Endodermal cell (in vitro differentiated cells): Measurements from ENCODE around the gene CLTB. TPM values are rescaled to one million over a fixed set of nuclear protein-coding genes. Genes with fewer than 3 reads are reported as not detected.
A peak's percentile ranks its signal among the peaks of the same experiment; 100 is the strongest.

Source experiments
- DNase-seq: peaks from one replicate; pipeline ENCODE4 v3.0.0-alpha.2; 2017
- H3K27ac ChIP-seq: 2 replicates; pipeline ENCODE4 v1.5.1; 2013; ENCODE audit warnings: mild to moderate bottlenecking, low read depth, low read length, moderate library complexity
- H3K27me3 ChIP-seq: 2 replicates; pipeline ENCODE4 v1.6.1; 2013; ENCODE audit warnings: mild to moderate bottlenecking, low read length, moderate library complexity; ENCODE audit not compliant: insufficient read depth, control insufficient read depth, poor library complexity, severe bottlenecking
- H3K36me3 ChIP-seq: 2 replicates; pipeline ENCODE4 v1.7.0; 2013; ENCODE audit warnings: mild to moderate bottlenecking, low read length, moderate library complexity; ENCODE audit not compliant: control insufficient read depth, insufficient read depth
- H3K4me1 ChIP-seq: one replicate; pipeline ENCODE4 v1.7.0; 2013; ENCODE audit warnings: low read length; ENCODE audit not compliant: control insufficient read depth, insufficient read depth
- H3K4me3 ChIP-seq: 2 replicates; pipeline ENCODE4 v1.5.1; 2013; ENCODE audit warnings: mild to moderate bottlenecking, low read length, moderate library complexity
- H3K9ac ChIP-seq: 2 replicates; pipeline ENCODE4 v1.6.1; 2013; ENCODE audit warnings: mild to moderate bottlenecking, low read length, moderate library complexity; ENCODE audit not compliant: poor library complexity, severe bottlenecking; ENCODE audit errors: extremely low read depth
- H3K9me3 ChIP-seq: 2 replicates; pipeline ENCODE4 v1.6.1; 2013; ENCODE audit warnings: mild to moderate bottlenecking, low read length, moderate library complexity; ENCODE audit not compliant: control insufficient read depth
- H3K27ac Mint-ChIP-seq: 2 replicates; pipeline ENCODE4 v1.8.0; 2020; ENCODE audit warnings: mixed read lengths
- H3K27me3 Mint-ChIP-seq: 2 replicates; pipeline ENCODE4 v1.8.0; 2021; ENCODE audit warnings: mild to moderate bottlenecking, mixed read lengths; ENCODE audit not compliant: insufficient read depth
- H3K36me3 Mint-ChIP-seq: 2 replicates; pipeline ENCODE4 v1.8.0; 2020; ENCODE audit warnings: low read depth, mixed read lengths
- H3K4me1 Mint-ChIP-seq: 2 replicates; pipeline ENCODE4 v1.8.0; 2020; ENCODE audit warnings: mixed read lengths
- H3K4me3 Mint-ChIP-seq: 2 replicates; pipeline ENCODE4 v1.8.0; 2020; ENCODE audit warnings: mild to moderate bottlenecking, moderate library complexity, mixed read lengths
- H3K9me3 Mint-ChIP-seq: 2 replicates; pipeline ENCODE4 v1.8.0; 2020; ENCODE audit warnings: mild to moderate bottlenecking, mixed read lengths
- WGBS, 2 experiments: methylation state at CpG; one replicate each; pipeline versions ENCODE4 v1.1.5 to v1.1.7; 2013; ENCODE audit warnings: missing lambda C conversion rate in 2 of 2, mixed read lengths in 1 of 2; ENCODE audit not compliant: insufficient coverage in 1 of 2, insufficient read length in 1 of 2; 5-methylcytosine and 5-hydroxymethylcytosine counted together
- microRNA-seq: library from miRNA; unstranded; fragments of <30 nt; microRNA quantifications from one replicate; pipeline ENCODE4 v1.2.0, GENCODE V29; 2020; ENCODE audit warnings: borderline microRNAs expressed
- total RNA-seq, 2 donors: library from RNA; stranded (reverse); fragmentation: NEBNext Ultra II Directional in 1 of 2; extraction: Animal tissue kit (Norgen Biotek cat#: 25700) in 1 of 2; gene quantifications; 2 replicates in 1 of 2; 3 replicates in 1 of 2; pipeline ENCODE4 v1.2.1, GENCODE V29; 2021
- TF ChIP-seq, protein P1 (sequence below): fragments of 200-600 bp; sonication (generic); conservative IDR thresholded peaks from 2 replicates; pipeline ENCODE4 v1.5.0; 2021; ENCODE audit warnings: antibody characterized with exemption, mild to moderate bottlenecking

CLTB gene
- total RNA-seq, 2 donors from 2014 or later, result 40.9 to 49.7 TPM

DNA sequence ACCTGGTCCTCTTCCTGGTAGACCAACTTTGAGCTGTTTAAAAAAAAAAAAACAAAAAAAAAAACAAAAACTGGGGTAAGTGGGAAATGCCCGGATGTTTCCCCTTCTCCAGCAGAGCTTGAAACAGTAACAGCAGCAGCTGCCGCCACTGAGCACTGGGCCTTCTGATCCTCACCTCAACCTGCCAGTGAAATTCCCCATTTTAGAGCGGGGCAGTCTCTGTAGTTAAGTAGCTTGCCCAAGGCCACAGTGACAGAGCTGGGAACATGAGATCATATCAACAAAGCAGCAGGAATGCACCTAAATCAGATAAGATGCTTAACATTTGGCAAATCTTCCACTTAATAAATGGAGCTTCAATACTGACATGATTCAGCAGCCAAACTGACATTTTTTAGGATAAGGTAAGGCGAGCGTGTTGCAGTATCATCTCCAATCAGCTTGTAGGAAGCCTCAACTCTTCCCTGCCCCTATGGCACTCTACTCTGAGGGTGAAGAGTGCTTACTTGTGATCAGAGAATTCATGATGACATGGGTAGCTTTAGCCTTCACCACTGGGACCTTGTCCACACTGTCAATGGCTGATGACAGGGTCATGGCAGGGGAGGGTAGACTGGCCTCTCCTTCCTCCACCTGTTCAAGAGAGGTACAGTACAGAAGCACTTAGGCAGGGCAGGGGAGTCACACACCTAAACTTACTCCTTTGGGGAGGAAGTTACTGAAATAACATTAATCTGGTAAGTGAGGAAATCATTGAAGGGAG lies 64.0 kb downstream of the CLTB start:
- H3K36me3 ChIP-seq, result peaks cover 97% of the 10 kb centered on the region
- H3K4me3 ChIP-seq, result no peak overlapping the region
- Mint-ChIP-seq H3K4me1 (peaks cover 10% of the 10 kb centered on the region), H3K27ac (no peak overlapping the region), H3K4me3 (no peak overlapping the region), H3K9me3 (no peaks in the 10 kb centered on the region), H3K36me3 (peaks cover 93% of the 10 kb centered on the region), H3K27me3 (no peaks in the 10 kb centered on the region)
- TF ChIP-seq, protein P1, sequence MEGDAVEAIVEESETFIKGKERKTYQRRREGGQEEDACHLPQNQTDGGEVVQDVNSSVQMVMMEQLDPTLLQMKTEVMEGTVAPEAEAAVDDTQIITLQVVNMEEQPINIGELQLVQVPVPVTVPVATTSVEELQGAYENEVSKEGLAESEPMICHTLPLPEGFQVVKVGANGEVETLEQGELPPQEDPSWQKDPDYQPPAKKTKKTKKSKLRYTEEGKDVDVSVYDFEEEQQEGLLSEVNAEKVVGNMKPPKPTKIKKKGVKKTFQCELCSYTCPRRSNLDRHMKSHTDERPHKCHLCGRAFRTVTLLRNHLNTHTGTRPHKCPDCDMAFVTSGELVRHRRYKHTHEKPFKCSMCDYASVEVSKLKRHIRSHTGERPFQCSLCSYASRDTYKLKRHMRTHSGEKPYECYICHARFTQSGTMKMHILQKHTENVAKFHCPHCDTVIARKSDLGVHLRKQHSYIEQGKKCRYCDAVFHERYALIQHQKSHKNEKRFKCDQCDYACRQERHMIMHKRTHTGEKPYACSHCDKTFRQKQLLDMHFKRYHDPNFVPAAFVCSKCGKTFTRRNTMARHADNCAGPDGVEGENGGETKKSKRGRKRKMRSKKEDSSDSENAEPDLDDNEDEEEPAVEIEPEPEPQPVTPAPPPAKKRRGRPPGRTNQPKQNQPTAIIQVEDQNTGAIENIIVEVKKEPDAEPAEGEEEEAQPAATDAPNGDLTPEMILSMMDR, result no peak
- no peak for DNase-seq
- no peaks in the 10 kb centered on the region for H3K27me3 ChIP-seq
- no peak overlapping the region for H3K9ac ChIP-seq
- H3K27ac ChIP-seq, result no peak overlapping the region
- H3K9me3 ChIP-seq, result no peaks in the 10 kb centered on the region
- no peaks in the 10 kb centered on the region for H3K4me1 ChIP-seq
- 92 to 95% methylated on average over 5 of the region's 5 CpGs for WGBS, 2 experiments

DNA sequence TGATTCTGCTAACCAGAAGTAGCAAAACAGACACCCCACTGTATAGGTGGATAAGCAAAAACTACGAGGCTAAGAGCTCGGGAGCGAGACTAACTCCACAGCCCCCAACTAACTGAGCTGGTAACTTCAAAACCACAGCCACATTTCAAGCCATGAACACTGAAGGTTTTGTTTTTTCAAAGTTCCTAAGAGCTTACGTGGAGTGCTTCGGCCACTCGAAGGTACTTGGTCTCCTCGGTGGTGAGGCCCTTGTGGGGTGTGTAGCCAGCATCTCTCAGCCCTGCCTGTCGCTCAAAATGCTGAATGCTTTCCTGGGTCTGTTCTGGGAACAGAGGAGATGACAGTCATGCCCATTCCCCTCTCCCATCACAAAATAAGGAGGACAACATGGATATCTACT lies 65.9 kb downstream of the CLTB start:
- Mint-ChIP-seq H3K27ac (peak overlapping the region; percentile 2), H3K4me1 (peaks cover 3% of the 10 kb centered on the region), H3K27me3 (no peaks in the 10 kb centered on the region), H3K9me3 (no peaks in the 10 kb centered on the region), H3K4me3 (no peak overlapping the region), H3K36me3 (peaks cover 88% of the 10 kb centered on the region)
- Histone ChIP-seq H3K27me3 (no peaks in the 10 kb centered on the region), H3K9ac (no peak overlapping the region), H3K36me3 (peaks cover 99% of the 10 kb centered on the region), H3K4me3 (no peak overlapping the region), H3K9me3 (no peaks in the 10 kb centered on the region), H3K27ac (no peak overlapping the region), H3K4me1 (no peaks in the 10 kb centered on the region)
- 93 to 95% methylated on average over 4 to 8 of the region's 8 CpGs for WGBS, 2 experiments
- DNase-seq, result no peak
- TF ChIP-seq, protein P1, result no peak

DNA sequence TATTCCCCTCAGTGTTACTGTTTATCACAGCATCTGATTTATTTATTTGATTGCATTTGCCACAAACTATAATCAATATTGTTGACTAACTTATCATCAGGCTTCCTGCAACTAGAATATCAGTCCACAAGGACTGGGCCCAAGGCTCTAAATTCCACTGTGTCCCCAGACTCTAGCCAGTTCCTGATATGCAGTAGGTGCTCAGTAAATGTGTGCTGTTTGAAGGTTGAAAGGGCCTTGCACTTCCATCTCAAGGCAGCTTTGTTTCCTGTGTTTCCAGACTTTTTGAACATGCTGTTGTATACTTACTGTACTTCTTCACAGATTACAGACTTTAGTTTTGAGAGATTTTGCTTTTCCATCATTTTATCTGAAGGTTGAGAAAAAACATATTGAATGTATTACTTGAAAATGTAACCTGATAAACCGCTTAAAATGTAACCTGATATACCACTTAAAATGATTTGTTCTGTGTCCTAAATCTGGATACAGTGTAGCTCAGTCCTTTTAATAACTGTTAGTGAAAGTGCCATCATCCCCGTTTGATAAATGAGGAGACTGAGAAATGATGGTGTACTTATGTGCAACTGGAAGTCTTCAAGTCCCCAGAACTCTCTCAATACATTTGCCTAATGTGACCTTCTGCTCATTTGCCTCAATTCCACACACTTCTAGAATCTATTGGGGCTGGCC lies 73.4 kb downstream of the CLTB start:
- H3K4me3 Mint-ChIP-seq, result no peak overlapping the region

More for the DNA sequence above, 73.4 kb downstream of the CLTB start:
- Histone ChIP-seq H3K4me3 (no peak overlapping the region), H3K27ac (no peak overlapping the region), H3K4me1 (no peaks in the 10 kb centered on the region), H3K9ac (no peak overlapping the region), H3K27me3 (no peaks in the 10 kb centered on the region), H3K9me3 (no peaks in the 10 kb centered on the region), H3K36me3 (peaks cover 70% of the 10 kb centered on the region)
- Mint-ChIP-seq H3K4me1 (no peaks in the 10 kb centered on the region), H3K9me3 (no peaks in the 10 kb centered on the region), H3K36me3 (peaks cover 61% of the 10 kb centered on the region), H3K27ac (no peak overlapping the region), H3K27me3 (no peaks in the 10 kb centered on the region)
- TF ChIP-seq, protein P1, result no peak
- WGBS, 2 experiments, result 77 to 90% methylated on average over 2 of the region's 2 CpGs
- no peak for DNase-seq

Small RNA genes lying within 50 kb of the gene (microRNA-seq; reads per million reads assigned to microRNA genes)
- gene MIR1271, result 1.9 reads per million, percentile 9 among the genes with 10 or more reads in this experiment

Other genes with a start within 250 kb of the CLTB start
- gene SIMC1, start 178.1 kb downstream of the CLTB start, total RNA-seq, result 10 to 100 TPM; 23.5 to 35.8 TPM
- gene KIAA1191, start 54.8 kb downstream of the CLTB start, total RNA-seq, result 100 to 1,000 TPM; 135 to 172 TPM
- gene ARL10, start 51.1 kb downstream of the CLTB start, total RNA-seq, result 10 to 100 TPM; 10.2 to 11.4 TPM
- gene NOP16, start 27.9 kb downstream of the CLTB start, total RNA-seq, result 10 to 100 TPM; 18.6 to 31.3 TPM
- 100 to 1,000 TPM; 101 to 102 TPM for gene HIGD2A, start 27.8 kb downstream of the CLTB start, total RNA-seq
- gene FAF2, start 31.8 kb upstream of the CLTB start, total RNA-seq, result 10 to 100 TPM; 42.9 to 53.0 TPM
- 100 to 1,000 TPM; 150 to 173 TPM for gene RNF44, start 120.9 kb upstream of the CLTB start, total RNA-seq
- gene CDHR2, start 132.8 kb upstream of the CLTB start, total RNA-seq, result under 1 TPM; 0.37 to 0.89 TPM
- 1 to 10 TPM; 4.5 to 4.9 TPM for gene GPRIN1, start 193.6 kb upstream of the CLTB start, total RNA-seq
- gene SNCB, start 214.0 kb upstream of the CLTB start, total RNA-seq, result 1 to 10 TPM in 1 of 2 donors, under 1 TPM in 1; 0.22 to 1.8 TPM
- 1 to 10 TPM; 1.4 to 2.0 TPM for gene EIF4E1B, start 214.1 kb upstream of the CLTB start, total RNA-seq
- gene TSPAN17, start 230.9 kb upstream of the CLTB start, total RNA-seq, result 10 to 100 TPM; 49.3 to 50.3 TPM